ENCODE measurements around the gene NKAIN4.

NKAIN4 gene

GRCh38 chr20:63254232-63254605, at the start of gene NKAIN4:
TSS of gene NKAIN4 (minus strand) at chr20:63254463. CDS start at chr20:63254450, 13 bp downstream.
- intact Hi-C loops (cut with micrococcal nuclease): no loop called here
- peaks cover 60% of the 10 kb centered on the region for H3K27me3 Mint-ChIP-seq
- H3K27ac Mint-ChIP-seq: no peak within 1 kb of the TSS

GRCh38 chr20:63303095-63303666, 48.9 kb upstream of the NKAIN4 start:
- Mint-ChIP-seq H3K27ac (no peak overlapping the region), H3K36me3 (ENCODE audit: low read depth) (no peaks in the 10 kb centered on the region), H3K4me3 (no peak overlapping the region), H3K9me3 (peaks cover 9% of the 10 kb centered on the region), H3K27me3 (peaks cover 3% of the 10 kb centered on the region), H3K4me1 (ENCODE audit: low read depth) (no peaks in the 10 kb centered on the region)
- intact Hi-C loops (cut with micrococcal nuclease): no loop called here

More at GRCh38 chr20:63254232-63254605, at the start of gene NKAIN4:
- Mint-ChIP-seq H3K4me3 (no peak within 1 kb of the TSS), H3K36me3 (ENCODE audit: low read depth) (no peaks in the 10 kb centered on the region), H3K4me1 (ENCODE audit: low read depth) (no peaks in the 10 kb centered on the region), H3K9me3 (no peaks in the 10 kb centered on the region)

GRCh38 chr20:63301671-63302070, 47.4 kb upstream of the NKAIN4 start:
- no peak overlapping the region for H3K27ac Mint-ChIP-seq
- H3K27me3 Mint-ChIP-seq: peaks cover 7% of the 10 kb centered on the region
- H3K9me3 Mint-ChIP-seq: peaks cover 9% of the 10 kb centered on the region
- intact Hi-C loops (cut with micrococcal nuclease): no loop called here
- no peaks in the 10 kb centered on the region for H3K36me3 Mint-ChIP-seq (ENCODE audit: low read depth)
- no peak overlapping the region for H3K4me3 Mint-ChIP-seq
- no peaks in the 10 kb centered on the region for H3K4me1 Mint-ChIP-seq (ENCODE audit: low read depth)

GRCh38 chr20:63298731-63299312, 44.6 kb upstream of the NKAIN4 start:
- no peak overlapping the region for H3K27ac Mint-ChIP-seq
- peaks cover 9% of the 10 kb centered on the region for H3K9me3 Mint-ChIP-seq
- no peaks in the 10 kb centered on the region for H3K36me3 Mint-ChIP-seq (ENCODE audit: low read depth)
- H3K27me3 Mint-ChIP-seq: peaks cover 32% of the 10 kb centered on the region
- H3K4me1 Mint-ChIP-seq (ENCODE audit: low read depth): no peaks in the 10 kb centered on the region
- H3K4me3 Mint-ChIP-seq: no peak overlapping the region
- intact Hi-C loops (cut with micrococcal nuclease): no loop called here

GRCh38 chr20:63297796-63298572, 43.7 kb upstream of the NKAIN4 start:
- Mint-ChIP-seq H3K9me3 (peaks cover 9% of the 10 kb centered on the region), H3K4me3 (no peak overlapping the region), H3K4me1 (ENCODE audit: low read depth) (no peaks in the 10 kb centered on the region), H3K36me3 (ENCODE audit: low read depth) (no peaks in the 10 kb centered on the region), H3K27ac (no peak overlapping the region), H3K27me3 (peaks cover 34% of the 10 kb centered on the region)
- intact Hi-C loops (cut with micrococcal nuclease): no loop called here

- H3K9me3 Mint-ChIP-seq: peaks cover 9% of the 10 kb centered on the region
- H3K27ac Mint-ChIP-seq: no peak overlapping the region
- H3K36me3 Mint-ChIP-seq (ENCODE audit: low read depth): no peaks in the 10 kb centered on the region
- no peak overlapping the region for H3K4me3 Mint-ChIP-seq
- no peaks in the 10 kb centered on the region for H3K4me1 Mint-ChIP-seq (ENCODE audit: low read depth)
- intact Hi-C loops (cut with micrococcal nuclease): no loop called here
- H3K27me3 Mint-ChIP-seq: peaks cover 35% of the 10 kb centered on the region
Observed at GRCh38 chr20:63297371-63297781, 43.1 kb upstream of the NKAIN4 start.

- Mint-ChIP-seq H3K4me3 (no peak overlapping the region), H3K4me1 (ENCODE audit: low read depth) (no peaks in the 10 kb centered on the region), H3K9me3 (peaks cover 6% of the 10 kb centered on the region), H3K36me3 (ENCODE audit: low read depth) (no peaks in the 10 kb centered on the region), H3K27me3 (peaks cover 37% of the 10 kb centered on the region), H3K27ac (no peak overlapping the region)
- intact Hi-C loops (cut with micrococcal nuclease): no loop called here
Observed at GRCh38 chr20:63296531-63297299, 42.5 kb upstream of the NKAIN4 start.

GRCh38 chr20:63295846-63296245, 41.6 kb upstream of the NKAIN4 start:
- Mint-ChIP-seq H3K27me3 (peaks cover 35% of the 10 kb centered on the region), H3K4me3 (no peak overlapping the region), H3K27ac (no peak overlapping the region), H3K36me3 (ENCODE audit: low read depth) (no peaks in the 10 kb centered on the region), H3K4me1 (ENCODE audit: low read depth) (no peaks in the 10 kb centered on the region), H3K9me3 (no peaks in the 10 kb centered on the region)
- intact Hi-C loops (cut with micrococcal nuclease): no loop called here

- H3K4me1 Mint-ChIP-seq (ENCODE audit: low read depth): no peaks in the 10 kb centered on the region
- no peak overlapping the region for H3K4me3 Mint-ChIP-seq
- intact Hi-C loops (cut with micrococcal nuclease): no loop called here
- H3K27me3 Mint-ChIP-seq: peaks cover 35% of the 10 kb centered on the region
- H3K36me3 Mint-ChIP-seq (ENCODE audit: low read depth): no peaks in the 10 kb centered on the region
- no peaks in the 10 kb centered on the region for H3K9me3 Mint-ChIP-seq
- H3K27ac Mint-ChIP-seq: no peak overlapping the region
Observed at GRCh38 chr20:63295422-63295821, 41.2 kb upstream of the NKAIN4 start.

GRCh38 chr20:63295018-63295417, 40.8 kb upstream of the NKAIN4 start:
- H3K27ac Mint-ChIP-seq: no peak overlapping the region
- H3K27me3 Mint-ChIP-seq: peaks cover 35% of the 10 kb centered on the region
- H3K36me3 Mint-ChIP-seq (ENCODE audit: low read depth): no peaks in the 10 kb centered on the region
- H3K9me3 Mint-ChIP-seq: no peaks in the 10 kb centered on the region
- H3K4me3 Mint-ChIP-seq: no peak overlapping the region
- intact Hi-C loops (cut with micrococcal nuclease): no loop called here
- no peaks in the 10 kb centered on the region for H3K4me1 Mint-ChIP-seq (ENCODE audit: low read depth)

- Mint-ChIP-seq H3K27me3 (peaks cover 35% of the 10 kb centered on the region), H3K4me1 (ENCODE audit: low read depth) (no peaks in the 10 kb centered on the region), H3K36me3 (ENCODE audit: low read depth) (peaks cover 2% of the 10 kb centered on the region), H3K4me3 (no peak overlapping the region), H3K27ac (no peak overlapping the region), H3K9me3 (no peaks in the 10 kb centered on the region)
- intact Hi-C loops (cut with micrococcal nuclease): no loop called here
Observed at GRCh38 chr20:63294536-63294900, 40.3 kb upstream of the NKAIN4 start.

- H3K4me3 Mint-ChIP-seq: no peak overlapping the region
- no peaks in the 10 kb centered on the region for H3K9me3 Mint-ChIP-seq
- no peaks in the 10 kb centered on the region for H3K4me1 Mint-ChIP-seq (ENCODE audit: low read depth)
- peaks cover 7% of the 10 kb centered on the region for H3K36me3 Mint-ChIP-seq (ENCODE audit: low read depth)
- intact Hi-C loops (cut with micrococcal nuclease): no loop called here
- H3K27me3 Mint-ChIP-seq: peaks cover 35% of the 10 kb centered on the region
- no peak overlapping the region for H3K27ac Mint-ChIP-seq
Observed at GRCh38 chr20:63293871-63294535, 39.7 kb upstream of the NKAIN4 start.

GRCh38 chr20:63293456-63293855, 39.2 kb upstream of the NKAIN4 start:
- no peak overlapping the region for H3K4me3 Mint-ChIP-seq
- peaks cover 35% of the 10 kb centered on the region for H3K27me3 Mint-ChIP-seq
- H3K4me1 Mint-ChIP-seq (ENCODE audit: low read depth): no peaks in the 10 kb centered on the region
- peaks cover 13% of the 10 kb centered on the region for H3K36me3 Mint-ChIP-seq (ENCODE audit: low read depth)
- H3K27ac Mint-ChIP-seq: no peak overlapping the region
- no peaks in the 10 kb centered on the region for H3K9me3 Mint-ChIP-seq
- intact Hi-C loops (cut with micrococcal nuclease): no loop called here
